HFFc6 (cell line): ENCODE measurements around the gene FAM217A. TPM values are rescaled to one million over a fixed set of nuclear protein-coding genes. Genes with fewer than 3 reads are reported as not detected.

Experiments
- DNase-seq: peaks from one replicate; pipeline ENCODE4 v3.0.0-alpha.2; 2018
- H3K27ac Mint-ChIP-seq: 2 replicates; pipeline ENCODE4 v1.8.0; 2020; ENCODE audit warnings: mild to moderate bottlenecking, mixed read lengths
- H3K27me3 Mint-ChIP-seq: 2 replicates; pipeline ENCODE4 v1.8.0; 2021; ENCODE audit warnings: mild to moderate bottlenecking, moderate library complexity, mixed read lengths; ENCODE audit not compliant: insufficient read depth
- H3K36me3 Mint-ChIP-seq: 2 replicates; pipeline ENCODE4 v1.8.0; 2021; ENCODE audit warnings: low read depth, mixed read lengths
- H3K4me1 Mint-ChIP-seq: 2 replicates; pipeline ENCODE4 v1.8.0; 2020; ENCODE audit warnings: low read depth, mixed read lengths
- H3K4me3 Mint-ChIP-seq: 2 replicates; pipeline ENCODE4 v1.8.0; 2020; ENCODE audit warnings: mild to moderate bottlenecking, moderate library complexity, mixed read lengths
- H3K9me3 Mint-ChIP-seq: 2 replicates; pipeline ENCODE4 v1.8.0; 2020; ENCODE audit warnings: mild to moderate bottlenecking, mixed read lengths
- total RNA-seq, 6 experiments: library from RNA; stranded (reverse); fragmentation: NEBNext Ultra II Directional; extraction: Animal tissue kit (Norgen Biotek cat#: 25700); gene quantifications; 2 replicates in 1 of 6; 3 replicates in 5 of 6; pipeline ENCODE4 v1.2.3, GENCODE V29; 2021
- TF ChIP-seq, protein P1 (sequence below): fragments of 200-600 bp; sonication (generic); IDR thresholded peaks from 2 replicates; pipeline ENCODE4 v1.5.0; 2021; ENCODE audit warnings: antibody characterized with exemption, mild to moderate bottlenecking

Gene FAM217A
- total RNA-seq, 6 experiments from 2014 or later: not detected

DNA sequence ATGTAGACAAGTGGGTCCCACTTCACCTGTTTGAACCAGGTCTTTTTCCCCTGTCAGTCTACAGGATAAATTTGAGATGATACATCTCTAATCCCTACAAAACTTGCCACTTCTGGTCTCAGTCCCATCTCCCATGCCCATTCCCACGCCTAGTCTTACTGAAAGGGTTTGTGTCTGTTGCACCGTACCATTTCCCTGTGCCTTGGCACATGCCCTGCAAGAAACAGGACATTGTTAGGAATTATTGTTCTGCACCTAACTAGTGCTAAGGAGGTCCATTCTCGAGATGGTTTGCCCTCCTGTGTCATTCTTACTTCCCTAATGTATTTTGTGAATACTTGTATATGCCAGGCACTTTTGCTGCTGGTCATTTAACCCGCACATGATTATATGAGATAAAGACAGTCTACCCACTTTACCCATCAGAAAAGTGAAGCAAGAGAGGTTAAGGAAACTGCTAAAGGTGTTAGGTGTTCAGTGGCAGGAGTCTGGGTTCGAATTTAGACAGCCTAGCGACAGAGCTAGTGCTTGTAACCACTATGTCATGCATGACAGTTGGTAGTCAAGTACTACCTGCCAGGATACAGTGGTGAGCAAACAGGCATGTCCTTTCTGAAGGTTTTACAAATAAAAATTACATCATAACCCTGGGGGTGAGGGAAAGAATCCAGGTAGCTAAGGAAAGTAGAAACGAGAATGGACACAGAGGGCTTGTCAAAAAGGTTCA lies 12.7 kb downstream of the FAM217A start:
- no peaks in the 10 kb centered on the region for H3K27me3 Mint-ChIP-seq
- H3K4me1 Mint-ChIP-seq: no peaks in the 10 kb centered on the region; the same call in 1 of the 2 replicates
- H3K36me3 Mint-ChIP-seq: peaks cover 34% of the 10 kb centered on the region
- no peaks in the 10 kb centered on the region for H3K9me3 Mint-ChIP-seq
- TF ChIP-seq, protein P1, sequence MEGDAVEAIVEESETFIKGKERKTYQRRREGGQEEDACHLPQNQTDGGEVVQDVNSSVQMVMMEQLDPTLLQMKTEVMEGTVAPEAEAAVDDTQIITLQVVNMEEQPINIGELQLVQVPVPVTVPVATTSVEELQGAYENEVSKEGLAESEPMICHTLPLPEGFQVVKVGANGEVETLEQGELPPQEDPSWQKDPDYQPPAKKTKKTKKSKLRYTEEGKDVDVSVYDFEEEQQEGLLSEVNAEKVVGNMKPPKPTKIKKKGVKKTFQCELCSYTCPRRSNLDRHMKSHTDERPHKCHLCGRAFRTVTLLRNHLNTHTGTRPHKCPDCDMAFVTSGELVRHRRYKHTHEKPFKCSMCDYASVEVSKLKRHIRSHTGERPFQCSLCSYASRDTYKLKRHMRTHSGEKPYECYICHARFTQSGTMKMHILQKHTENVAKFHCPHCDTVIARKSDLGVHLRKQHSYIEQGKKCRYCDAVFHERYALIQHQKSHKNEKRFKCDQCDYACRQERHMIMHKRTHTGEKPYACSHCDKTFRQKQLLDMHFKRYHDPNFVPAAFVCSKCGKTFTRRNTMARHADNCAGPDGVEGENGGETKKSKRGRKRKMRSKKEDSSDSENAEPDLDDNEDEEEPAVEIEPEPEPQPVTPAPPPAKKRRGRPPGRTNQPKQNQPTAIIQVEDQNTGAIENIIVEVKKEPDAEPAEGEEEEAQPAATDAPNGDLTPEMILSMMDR: no peak
- no peak for DNase-seq
- no peak overlapping the region for H3K27ac Mint-ChIP-seq
- no peak overlapping the region for H3K4me3 Mint-ChIP-seq

DNA sequence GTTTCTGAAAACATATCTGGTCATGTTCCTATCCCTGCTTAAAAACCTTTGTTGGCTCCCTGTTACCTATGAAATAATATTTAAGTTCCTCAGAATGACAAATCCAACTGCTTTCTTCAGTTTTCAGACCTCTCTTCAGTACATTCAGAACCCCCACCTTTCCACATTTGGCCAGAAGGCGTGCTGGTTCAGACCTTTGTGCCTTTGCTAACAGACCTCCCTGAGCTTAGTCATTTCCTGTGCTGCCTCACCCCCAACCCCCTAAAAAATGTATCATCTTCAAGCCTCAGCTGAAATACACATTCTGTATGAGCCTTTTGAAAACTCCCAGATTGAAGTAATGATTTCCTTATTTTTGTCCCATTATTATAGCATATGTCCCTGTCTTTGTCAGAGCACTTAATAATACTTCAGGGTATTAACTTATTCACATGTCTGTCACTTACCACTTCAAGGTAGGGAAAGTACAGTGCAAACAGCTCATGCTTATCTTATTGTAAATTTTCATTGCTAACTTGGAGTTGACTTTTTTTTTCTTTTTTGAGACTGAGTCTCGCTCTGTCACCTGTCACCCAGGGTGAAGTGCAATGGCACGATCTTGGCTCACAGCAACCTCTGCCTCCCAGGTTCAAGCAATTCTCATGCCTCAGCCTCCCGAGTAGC lies 19.7 kb downstream of the FAM217A start:
- H3K36me3 Mint-ChIP-seq: peaks cover 43% of the 10 kb centered on the region
- H3K27ac Mint-ChIP-seq: peak overlapping the region; percentile 87
- H3K27me3 Mint-ChIP-seq: peaks cover 1% of the 10 kb centered on the region; the same call in 1 of the 2 replicates
- TF ChIP-seq, protein P1: peak; percentile 59
- H3K4me1 Mint-ChIP-seq: peaks cover 60% of the 10 kb centered on the region
- DNase-seq: peak; percentile 82
- H3K4me3 Mint-ChIP-seq: peak overlapping the region; percentile 69
- no peaks in the 10 kb centered on the region for H3K9me3 Mint-ChIP-seq

DNA sequence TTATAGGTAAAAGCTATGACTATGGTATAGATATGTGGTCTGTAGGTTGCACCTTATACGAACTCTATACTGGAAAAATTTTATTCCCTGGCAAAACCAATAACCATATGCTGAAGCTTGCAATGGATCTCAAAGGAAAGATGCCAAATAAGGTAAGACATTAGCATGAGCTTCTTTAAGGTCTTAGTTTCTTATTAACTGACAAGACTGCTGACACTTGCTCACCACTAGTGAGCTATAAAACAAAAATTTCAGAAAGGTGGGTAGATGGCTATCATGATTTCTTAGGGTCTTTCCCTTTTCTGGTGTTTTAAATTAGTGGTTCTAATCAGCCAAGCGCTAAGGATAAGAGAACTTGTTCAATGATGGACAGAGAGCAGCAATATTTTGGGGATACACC lies 21.9 kb downstream of the FAM217A start:
- Mint-ChIP-seq H3K4me3 (no peak overlapping the region), H3K27ac (peak overlapping the region; percentile 87), H3K36me3 (peaks cover 42% of the 10 kb centered on the region), H3K9me3 (no peaks in the 10 kb centered on the region), H3K4me1 (peaks cover 60% of the 10 kb centered on the region), H3K27me3 (peaks cover 1% of the 10 kb centered on the region; the same call in 1 of the 2 replicates)
- no peak for DNase-seq
- TF ChIP-seq, protein P1: no peak

DNA sequence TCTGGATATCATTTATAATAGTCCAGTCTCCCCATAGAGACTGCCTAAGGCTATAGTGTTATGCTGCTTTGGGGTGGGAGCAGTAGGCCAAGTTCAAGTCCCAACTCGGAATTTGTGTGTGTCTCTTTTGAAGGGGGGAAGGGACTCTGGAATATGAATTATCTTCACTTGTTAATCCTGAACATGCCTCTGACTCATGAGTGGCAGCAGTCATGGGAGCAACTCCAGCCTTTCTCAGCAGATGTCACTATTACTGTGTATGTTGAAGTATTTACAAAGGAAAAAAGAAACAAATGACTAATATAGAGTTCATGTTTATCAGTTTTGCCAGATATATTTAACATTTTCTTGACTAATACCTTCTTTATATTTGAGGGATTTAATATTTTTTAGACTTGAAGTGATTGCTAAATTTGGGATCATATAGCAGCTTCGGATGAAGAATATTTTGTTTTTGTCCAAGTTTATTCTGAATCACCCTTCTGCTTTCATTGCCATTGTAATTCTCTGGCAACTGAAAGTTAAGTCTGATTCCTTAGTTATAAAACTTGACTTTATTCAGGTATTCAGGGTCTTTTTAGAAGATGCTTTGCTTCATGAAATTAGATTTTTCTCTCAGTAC lies 23.4 kb downstream of the FAM217A start:
- Mint-ChIP-seq H3K27ac (peak overlapping the region; percentile 68), H3K27me3 (peaks cover 1% of the 10 kb centered on the region), H3K4me1 (peaks cover 54% of the 10 kb centered on the region), H3K36me3 (peaks cover 39% of the 10 kb centered on the region), H3K9me3 (no peaks in the 10 kb centered on the region), H3K4me3 (peak overlapping the region; percentile 35)
- DNase-seq: peak; percentile 78
- TF ChIP-seq, protein P1: peak; percentile 75

DNA sequence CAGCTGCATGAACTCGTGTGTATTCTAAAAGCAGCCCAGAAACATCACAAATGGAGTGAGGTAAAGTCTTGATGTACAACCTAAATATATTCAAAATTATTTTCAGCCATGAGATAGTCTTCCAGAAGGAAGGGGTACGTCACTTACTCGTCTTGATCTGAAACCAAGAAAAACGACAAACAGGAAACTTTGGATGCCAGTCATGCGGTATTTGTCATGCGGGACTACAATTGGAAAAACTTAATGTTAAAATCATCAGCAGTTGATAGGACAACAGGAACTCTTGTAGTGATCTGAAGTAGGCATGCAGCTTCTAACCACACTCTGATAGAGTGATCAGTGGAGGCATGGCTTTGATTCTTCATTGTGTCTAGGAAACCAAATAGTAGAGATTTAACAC lies 29.7 kb downstream of the FAM217A start:
- H3K27me3 Mint-ChIP-seq: no peaks in the 10 kb centered on the region; the same call in 1 of the 2 replicates
- TF ChIP-seq, protein P1: no peak
- no peak overlapping the region for H3K27ac Mint-ChIP-seq
- H3K4me1 Mint-ChIP-seq: no peaks in the 10 kb centered on the region
- DNase-seq: no peak
- H3K36me3 Mint-ChIP-seq: peaks cover 33% of the 10 kb centered on the region
- no peaks in the 10 kb centered on the region for H3K9me3 Mint-ChIP-seq
- no peak overlapping the region for H3K4me3 Mint-ChIP-seq
